Nephron progenitor cell (in vitro differentiated cells): ENCODE measurements around the gene ETV1.
A peak's percentile ranks its signal among the peaks of the same experiment; 100 is the strongest.

ENCODE experiments used
- DNase-seq: peaks from one replicate; pipeline ENCODE4 v3.0.0; 2021
- H3K27ac Mint-ChIP-seq: 2 replicates; pipeline ENCODE4 v1.8.0; 2021; ENCODE audit warnings: mild to moderate bottlenecking, moderate library complexity, mixed read lengths
- H3K27me3 Mint-ChIP-seq: 2 replicates; pipeline ENCODE4 v1.8.0; 2021; ENCODE audit warnings: mild to moderate bottlenecking, low read depth, mixed read lengths; ENCODE audit not compliant: poor library complexity
- H3K36me3 Mint-ChIP-seq: 2 replicates; pipeline ENCODE4 v1.8.0; 2021; ENCODE audit warnings: low read depth, mixed read lengths
- H3K4me1 Mint-ChIP-seq: 2 replicates; pipeline ENCODE4 v1.8.0; 2021; ENCODE audit warnings: mixed read lengths
- H3K4me3 Mint-ChIP-seq: 2 replicates; pipeline ENCODE4 v1.8.0; 2021; ENCODE audit warnings: mild to moderate bottlenecking, moderate library complexity, mixed read lengths
- H3K9me3 Mint-ChIP-seq: 2 replicates; pipeline ENCODE4 v1.8.0; 2021; ENCODE audit warnings: mild to moderate bottlenecking, moderate library complexity, mixed read lengths
- TF ChIP-seq, protein P1 (sequence below): fragments of 200-600 bp; sonication (generic); IDR thresholded peaks from 2 replicates; pipeline ENCODE4 v1.5.0; 2021; ENCODE audit warnings: antibody characterized with exemption

ETV1 gene

GRCh38 chr7:13915891-13916290, 73.6 kb downstream of the ETV1 start:
- Mint-ChIP-seq H3K4me1 (peaks cover 30% of the 10 kb centered on the region), H3K27ac (no peak overlapping the region), H3K4me3 (no peak overlapping the region), H3K9me3 (peaks cover 3% of the 10 kb centered on the region), H3K27me3 (no peaks in the 10 kb centered on the region), H3K36me3 (peaks cover 24% of the 10 kb centered on the region)
- DNase-seq = no peak
- TF ChIP-seq, protein P1, sequence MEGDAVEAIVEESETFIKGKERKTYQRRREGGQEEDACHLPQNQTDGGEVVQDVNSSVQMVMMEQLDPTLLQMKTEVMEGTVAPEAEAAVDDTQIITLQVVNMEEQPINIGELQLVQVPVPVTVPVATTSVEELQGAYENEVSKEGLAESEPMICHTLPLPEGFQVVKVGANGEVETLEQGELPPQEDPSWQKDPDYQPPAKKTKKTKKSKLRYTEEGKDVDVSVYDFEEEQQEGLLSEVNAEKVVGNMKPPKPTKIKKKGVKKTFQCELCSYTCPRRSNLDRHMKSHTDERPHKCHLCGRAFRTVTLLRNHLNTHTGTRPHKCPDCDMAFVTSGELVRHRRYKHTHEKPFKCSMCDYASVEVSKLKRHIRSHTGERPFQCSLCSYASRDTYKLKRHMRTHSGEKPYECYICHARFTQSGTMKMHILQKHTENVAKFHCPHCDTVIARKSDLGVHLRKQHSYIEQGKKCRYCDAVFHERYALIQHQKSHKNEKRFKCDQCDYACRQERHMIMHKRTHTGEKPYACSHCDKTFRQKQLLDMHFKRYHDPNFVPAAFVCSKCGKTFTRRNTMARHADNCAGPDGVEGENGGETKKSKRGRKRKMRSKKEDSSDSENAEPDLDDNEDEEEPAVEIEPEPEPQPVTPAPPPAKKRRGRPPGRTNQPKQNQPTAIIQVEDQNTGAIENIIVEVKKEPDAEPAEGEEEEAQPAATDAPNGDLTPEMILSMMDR = no peak

DNA sequence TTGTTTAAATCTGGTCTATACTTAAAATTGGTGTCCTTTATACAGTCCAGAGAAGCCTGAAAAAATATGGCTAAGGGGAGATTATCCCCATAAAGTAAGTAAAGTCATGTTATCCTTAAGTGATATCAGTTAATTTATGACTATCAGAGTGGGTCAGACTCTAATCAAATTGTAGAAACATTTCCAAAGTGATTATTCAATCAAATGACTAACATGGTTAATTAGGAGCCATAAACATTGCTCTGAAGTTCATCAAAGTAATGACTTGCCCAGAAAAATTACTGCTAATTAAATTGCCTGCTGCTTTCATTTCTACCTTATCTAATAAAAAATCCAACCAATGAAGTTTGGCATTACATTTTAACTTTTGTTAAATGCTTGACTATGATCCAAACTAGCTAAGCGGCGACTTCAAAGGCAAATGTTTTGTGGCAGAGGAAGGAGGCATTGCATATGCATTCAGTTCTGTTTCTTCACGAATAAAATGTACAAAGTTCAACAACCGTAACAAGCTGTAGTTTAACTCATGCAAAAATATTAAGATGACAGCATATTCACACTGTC, 76.7 kb downstream of the ETV1 start:
- no peaks in the 10 kb centered on the region for H3K9me3 Mint-ChIP-seq
- peaks cover 33% of the 10 kb centered on the region for H3K36me3 Mint-ChIP-seq
- no peak for DNase-seq
- H3K27ac Mint-ChIP-seq = no peak overlapping the region
- no peaks in the 10 kb centered on the region for H3K27me3 Mint-ChIP-seq
- peaks cover 23% of the 10 kb centered on the region for H3K4me1 Mint-ChIP-seq
- H3K4me3 Mint-ChIP-seq = no peak overlapping the region
- TF ChIP-seq, protein P1 = no peak

GRCh38 chr7:13911909-13912308, 77.6 kb downstream of the ETV1 start:
- DNase-seq = no peak
- Mint-ChIP-seq H3K4me3 (no peak overlapping the region), H3K9me3 (no peaks in the 10 kb centered on the region), H3K36me3 (peaks cover 39% of the 10 kb centered on the region), H3K27ac (no peak overlapping the region), H3K4me1 (peaks cover 23% of the 10 kb centered on the region), H3K27me3 (no peaks in the 10 kb centered on the region)
- TF ChIP-seq, protein P1 = no peak

GRCh38 chr7:13910805-13911551, 78.5 kb downstream of the ETV1 start:
- DNase-seq = no peak
- no peaks in the 10 kb centered on the region for H3K27me3 Mint-ChIP-seq
- peaks cover 23% of the 10 kb centered on the region for H3K4me1 Mint-ChIP-seq
- TF ChIP-seq, protein P1 = no peak
- H3K4me3 Mint-ChIP-seq = no peak overlapping the region
- no peaks in the 10 kb centered on the region for H3K9me3 Mint-ChIP-seq
- peaks cover 37% of the 10 kb centered on the region for H3K36me3 Mint-ChIP-seq
- peak overlapping the region; percentile 66 for H3K27ac Mint-ChIP-seq

DNA sequence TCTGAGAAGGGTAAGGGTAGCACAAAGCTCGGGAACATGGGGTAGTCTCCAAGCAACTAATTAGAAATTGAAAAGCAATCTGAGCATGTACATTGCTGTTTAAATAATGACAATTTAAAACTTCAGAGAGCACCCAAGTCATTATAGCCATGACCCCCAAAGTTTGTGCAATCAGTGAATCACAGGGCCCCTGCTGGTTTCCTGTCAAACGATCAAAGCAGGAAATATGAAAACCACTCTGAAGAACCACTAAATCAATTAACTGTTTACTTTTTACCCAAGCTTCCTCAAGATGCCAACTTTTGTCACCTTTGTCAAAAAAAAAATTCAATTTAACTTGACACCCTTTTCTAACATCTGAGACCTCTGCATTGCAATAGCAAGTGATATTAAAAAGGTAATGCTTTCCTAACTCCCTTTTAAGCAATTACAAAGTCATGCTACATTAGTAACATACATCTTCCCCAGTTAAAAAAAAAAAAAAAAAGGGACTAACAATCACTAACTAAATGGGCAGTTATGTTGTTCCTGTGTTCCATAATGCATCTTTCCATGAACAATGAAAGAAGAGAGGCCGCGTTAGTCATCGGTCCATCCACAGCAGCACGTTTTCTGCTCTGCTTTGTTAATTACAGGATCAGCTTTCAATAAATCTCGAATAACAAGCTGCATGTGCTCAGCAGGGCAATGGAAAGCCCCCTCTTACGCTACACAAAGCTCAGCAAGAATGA, 80.6 kb downstream of the ETV1 start:
- Mint-ChIP-seq H3K9me3 (no peaks in the 10 kb centered on the region), H3K36me3 (peaks cover 56% of the 10 kb centered on the region), H3K27ac (peak overlapping the region; percentile 91), H3K4me3 (no peak overlapping the region), H3K4me1 (peaks cover 23% of the 10 kb centered on the region), H3K27me3 (no peaks in the 10 kb centered on the region)
- no peak for DNase-seq
- TF ChIP-seq, protein P1 = no peak
